Stimulated activated effector memory CD8-positive, alpha-beta T cell treated with anti-CD3 and anti-CD28 coated beads, Interleukin-12 subunit alpha, Interleukin-12 subunit beta, amount 100 ng/mL, for 72 hours (primary cell): ENCODE measurements around the gene CABYR.
A peak's percentile ranks its signal among the peaks of the same experiment; 100 is the strongest.

Source experiments
- ATAC-seq: fragments of 150-1000 bp; cut with Tn5 transposase; 2 replicates; pipeline ENCODE4 v1.10.0; 2021
- DNase-seq, 2 donors: peaks; one replicate each; pipeline ENCODE4 v3.0.0; 2021 to 2022; ENCODE audit warnings: low spot score in 2 of 2
- H3K27ac Mint-ChIP-seq: one replicate; pipeline ENCODE4 v1.8.0; 2022; ENCODE audit warnings: mild to moderate bottlenecking, mixed read lengths
- H3K36me3 Mint-ChIP-seq: one replicate; pipeline ENCODE4 v1.8.0; 2022; ENCODE audit warnings: mild to moderate bottlenecking, mixed read lengths
- H3K4me1 Mint-ChIP-seq: one replicate; pipeline ENCODE4 v1.8.0; 2022; ENCODE audit warnings: mixed read lengths
- H3K4me3 Mint-ChIP-seq: one replicate; pipeline ENCODE4 v1.8.0; 2022; ENCODE audit warnings: mild to moderate bottlenecking, mixed read lengths
- H3K9me3 Mint-ChIP-seq: one replicate; pipeline ENCODE4 v1.8.0; 2022; ENCODE audit warnings: mixed read lengths

The CABYR gene, protein sequence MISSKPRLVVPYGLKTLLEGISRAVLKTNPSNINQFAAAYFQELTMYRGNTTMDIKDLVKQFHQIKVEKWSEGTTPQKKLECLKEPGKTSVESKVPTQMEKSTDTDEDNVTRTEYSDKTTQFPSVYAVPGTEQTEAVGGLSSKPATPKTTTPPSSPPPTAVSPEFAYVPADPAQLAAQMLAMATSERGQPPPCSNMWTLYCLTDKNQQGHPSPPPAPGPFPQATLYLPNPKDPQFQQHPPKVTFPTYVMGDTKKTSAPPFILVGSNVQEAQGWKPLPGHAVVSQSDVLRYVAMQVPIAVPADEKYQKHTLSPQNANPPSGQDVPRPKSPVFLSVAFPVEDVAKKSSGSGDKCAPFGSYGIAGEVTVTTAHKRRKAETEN

DNA sequence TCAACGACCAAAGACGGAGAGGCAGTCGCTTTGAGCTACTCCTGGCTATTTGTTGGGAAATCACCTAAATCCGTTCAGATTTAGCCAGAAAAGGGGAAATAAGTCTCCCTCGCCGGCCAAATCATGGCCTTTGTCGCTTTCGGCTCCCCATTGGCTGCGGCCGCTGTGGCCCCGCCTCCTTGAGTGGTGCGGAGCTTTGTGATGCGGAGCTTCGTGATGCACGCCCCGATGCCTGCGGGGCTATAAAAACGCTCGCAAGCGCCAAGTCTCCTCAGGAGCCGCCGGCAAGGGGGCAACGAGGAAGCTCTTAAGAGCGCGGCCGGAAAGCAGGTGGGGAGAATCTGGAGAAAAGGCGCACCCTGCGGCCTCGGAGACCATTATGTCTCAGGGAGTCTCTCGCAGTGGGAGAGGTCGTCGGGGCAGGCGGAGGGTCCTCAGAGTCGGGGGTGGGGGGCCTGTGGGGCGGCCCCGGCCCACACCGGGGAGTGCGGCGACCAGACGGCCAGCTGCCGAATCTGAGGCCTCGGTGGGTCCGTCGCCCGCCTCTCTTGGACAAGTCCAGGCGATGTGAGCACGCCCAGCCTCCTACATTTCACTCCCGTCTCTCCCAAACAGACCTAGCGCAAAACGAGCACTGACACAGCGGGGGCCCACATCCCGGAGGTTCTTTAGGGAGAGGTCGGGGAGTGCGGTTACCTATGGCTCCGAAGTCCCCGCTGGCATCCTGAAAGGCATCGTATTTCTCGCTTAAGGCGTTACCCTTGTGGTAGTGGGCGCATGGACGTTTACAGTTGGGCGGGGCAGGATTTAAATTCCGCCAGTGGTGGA, at the start of gene CABYR:
TSS of gene CABYR (plus strand) at position 274 of the 828 bp plus-strand sequence. CDS start 4,053 bp downstream, outside the sequence.
- peak within 1 kb of the TSS; percentile 87 for H3K4me3 Mint-ChIP-seq

DNA sequence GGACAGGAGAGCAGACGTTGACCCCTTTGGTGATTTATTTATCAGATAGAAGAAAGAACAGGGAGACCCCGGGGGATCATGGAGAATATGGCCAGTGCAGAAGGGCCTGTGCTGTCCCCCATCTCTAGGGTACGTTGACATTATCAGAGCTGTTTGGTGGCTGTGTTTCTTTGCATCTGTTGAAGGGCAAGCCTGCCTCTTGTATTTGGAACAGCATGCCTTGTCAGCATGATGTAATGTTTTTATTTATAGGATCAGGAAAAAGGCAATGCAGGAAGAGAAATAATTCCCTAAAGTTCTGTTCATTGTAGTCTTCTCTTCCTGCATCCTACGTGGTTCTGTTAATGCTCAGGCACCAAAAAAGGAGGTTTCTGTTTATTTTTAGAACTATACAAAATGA, 49.8 kb upstream of the CABYR start:
- DNase-seq (no peak), ATAC-seq (no peak)
- Mint-ChIP-seq H3K27ac (peak overlapping the region; percentile 68), H3K4me1 (peaks cover 39% of the 10 kb centered on the region), H3K9me3 (no peaks in the 10 kb centered on the region), H3K36me3 (peaks cover 85% of the 10 kb centered on the region), H3K4me3 (no peak overlapping the region)

More for the DNA sequence above, at the start of gene CABYR:
- Mint-ChIP-seq H3K4me1 (peaks cover 28% of the 10 kb centered on the region), H3K9me3 (no peaks in the 10 kb centered on the region), H3K27ac (peak within 1 kb of the TSS; percentile 77), H3K36me3 (peaks cover 41% of the 10 kb centered on the region)
- ATAC-seq (peak; percentile 91), DNase-seq (peak; percentile 32 to 75)

GRCh38 chr18:24089515-24090337, 49.1 kb upstream of the CABYR start:
- no peak for ATAC-seq
- no peak for DNase-seq
- peak overlapping the region; percentile 68 for H3K27ac Mint-ChIP-seq
- no peak overlapping the region for H3K4me3 Mint-ChIP-seq
- H3K9me3 Mint-ChIP-seq, result no peaks in the 10 kb centered on the region
- peaks cover 46% of the 10 kb centered on the region for H3K4me1 Mint-ChIP-seq
- H3K36me3 Mint-ChIP-seq, result peaks cover 83% of the 10 kb centered on the region

DNA sequence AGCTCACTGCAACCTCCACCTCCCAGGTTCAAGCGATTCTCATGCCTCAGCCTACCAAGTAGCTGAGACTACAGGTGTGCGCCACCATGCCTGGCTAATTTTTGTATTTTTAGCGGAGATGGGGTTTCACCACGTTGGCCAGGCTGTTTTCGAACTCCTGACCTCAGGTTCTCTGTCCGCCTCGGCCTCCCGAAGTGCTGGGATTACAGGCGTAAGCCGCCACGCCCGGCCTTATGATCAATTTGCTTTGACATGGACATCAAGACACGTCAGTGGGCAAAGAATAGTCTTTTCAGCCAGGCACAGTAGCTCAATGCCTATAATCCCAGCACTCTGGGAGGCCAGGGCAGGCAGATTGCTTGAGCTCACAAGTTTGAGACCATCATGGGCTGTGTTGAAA, 48.0 kb upstream of the CABYR start:
- DNase-seq, result no peak
- peaks cover 45% of the 10 kb centered on the region for H3K4me1 Mint-ChIP-seq
- ATAC-seq, result no peak
- peaks cover 79% of the 10 kb centered on the region for H3K36me3 Mint-ChIP-seq
- no peak overlapping the region for H3K4me3 Mint-ChIP-seq
- H3K27ac Mint-ChIP-seq, result no peak overlapping the region
- H3K9me3 Mint-ChIP-seq, result no peaks in the 10 kb centered on the region

- peaks cover 54% of the 10 kb centered on the region for H3K36me3 Mint-ChIP-seq
These were observed 44.3 kb upstream of the CABYR start for GRCh38 chr18:24094561-24094960.

GRCh38 chr18:24095976-24096375, 42.9 kb upstream of the CABYR start:
- no peak for DNase-seq
- Mint-ChIP-seq H3K36me3 (peaks cover 56% of the 10 kb centered on the region), H3K4me1 (peaks cover 41% of the 10 kb centered on the region), H3K9me3 (no peaks in the 10 kb centered on the region), H3K4me3 (no peak overlapping the region), H3K27ac (peak overlapping the region; percentile 52)
- ATAC-seq, result no peak

More at GRCh38 chr18:24094561-24094960, 44.3 kb upstream of the CABYR start:
- Mint-ChIP-seq H3K9me3 (no peaks in the 10 kb centered on the region), H3K27ac (peak overlapping the region; percentile 23), H3K4me1 (peaks cover 32% of the 10 kb centered on the region), H3K4me3 (no peak overlapping the region)
- DNase-seq (no peak), ATAC-seq (no peak)

DNA sequence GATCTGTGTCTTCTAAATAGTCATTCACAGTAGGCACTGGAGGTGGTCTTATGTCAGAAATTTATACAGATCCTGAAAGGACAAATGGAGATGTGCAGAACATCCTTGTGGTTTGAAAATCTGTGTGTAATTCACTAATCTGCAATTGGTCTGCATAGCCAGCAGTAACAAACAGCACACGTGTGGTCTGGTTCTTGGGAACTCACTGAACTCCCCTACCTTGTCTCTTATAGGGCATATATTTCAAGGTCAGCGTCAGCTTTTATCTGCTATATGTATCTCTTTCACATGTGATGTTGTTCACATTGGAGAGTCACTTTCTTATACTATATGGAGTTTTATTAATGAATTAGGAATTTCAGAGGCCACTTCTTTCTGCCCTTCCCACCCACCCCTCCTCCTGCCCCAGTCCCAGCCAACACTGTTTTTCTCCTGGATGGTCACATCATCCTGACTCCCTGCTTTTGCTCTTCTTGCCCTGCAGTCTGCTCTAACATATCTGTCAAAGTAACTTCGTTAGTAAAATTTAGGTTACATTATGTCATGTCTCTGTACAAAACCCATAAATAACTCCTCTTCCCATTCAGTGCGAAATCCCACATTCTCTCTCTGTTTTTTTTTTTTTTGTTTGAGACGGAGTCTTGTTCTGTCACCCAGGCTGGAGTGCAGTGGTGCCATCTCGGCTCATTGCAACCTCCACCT, 35.4 kb upstream of the CABYR start:
- Mint-ChIP-seq H3K4me3 (no peak overlapping the region), H3K9me3 (no peaks in the 10 kb centered on the region), H3K27ac (peak overlapping the region; percentile 73), H3K36me3 (peaks cover 64% of the 10 kb centered on the region), H3K4me1 (peaks cover 55% of the 10 kb centered on the region)
- ATAC-seq (no peak), DNase-seq (no peak)

- DNase-seq (no peak), ATAC-seq (no peak)
- H3K4me1 Mint-ChIP-seq, result peaks cover 52% of the 10 kb centered on the region
- H3K36me3 Mint-ChIP-seq, result peaks cover 70% of the 10 kb centered on the region
- no peaks in the 10 kb centered on the region for H3K9me3 Mint-ChIP-seq
- no peak overlapping the region for H3K4me3 Mint-ChIP-seq
- peak overlapping the region; percentile 73 for H3K27ac Mint-ChIP-seq
These were observed 34.4 kb upstream of the CABYR start for GRCh38 chr18:24104486-24104885.

GRCh38 chr18:24108641-24109040, 30.2 kb upstream of the CABYR start:
- H3K27ac Mint-ChIP-seq, result peak overlapping the region; percentile 26
- H3K4me1 Mint-ChIP-seq, result peaks cover 49% of the 10 kb centered on the region
- H3K9me3 Mint-ChIP-seq, result no peaks in the 10 kb centered on the region
- ATAC-seq, result no peak
- peaks cover 44% of the 10 kb centered on the region for H3K36me3 Mint-ChIP-seq
- no peak overlapping the region for H3K4me3 Mint-ChIP-seq
- DNase-seq, result no peak

GRCh38 chr18:24111936-24112335, 26.9 kb upstream of the CABYR start:
- H3K27ac Mint-ChIP-seq, result peak overlapping the region; percentile 86
- DNase-seq, result no peak
- ATAC-seq, result no peak
- H3K9me3 Mint-ChIP-seq, result no peaks in the 10 kb centered on the region
- peaks cover 56% of the 10 kb centered on the region for H3K36me3 Mint-ChIP-seq
- no peak overlapping the region for H3K4me3 Mint-ChIP-seq
- peaks cover 53% of the 10 kb centered on the region for H3K4me1 Mint-ChIP-seq

DNA sequence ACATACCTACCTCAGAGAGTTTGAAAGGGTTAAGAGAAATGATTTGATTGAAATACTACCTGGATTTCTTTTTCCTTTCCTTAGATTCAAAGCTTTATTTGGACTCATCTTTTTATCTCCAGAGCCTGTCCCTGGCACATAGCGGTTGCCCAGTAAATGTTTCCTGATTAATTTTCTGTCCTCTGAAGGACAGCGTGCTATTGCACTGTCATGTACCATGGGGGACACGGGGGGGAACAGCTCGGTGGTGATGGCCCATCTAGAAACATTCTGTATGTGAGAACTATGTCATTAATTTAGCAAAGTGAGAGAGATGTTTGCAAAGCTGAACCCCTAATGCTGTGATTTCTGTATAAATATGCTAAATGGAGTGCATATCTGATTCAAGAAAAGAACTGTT, 26.4 kb upstream of the CABYR start:
- Mint-ChIP-seq H3K4me3 (no peak overlapping the region), H3K4me1 (peaks cover 48% of the 10 kb centered on the region), H3K9me3 (no peaks in the 10 kb centered on the region), H3K36me3 (peaks cover 57% of the 10 kb centered on the region), H3K27ac (peak overlapping the region; percentile 86)
- ATAC-seq (no peak), DNase-seq (no peak)

DNA sequence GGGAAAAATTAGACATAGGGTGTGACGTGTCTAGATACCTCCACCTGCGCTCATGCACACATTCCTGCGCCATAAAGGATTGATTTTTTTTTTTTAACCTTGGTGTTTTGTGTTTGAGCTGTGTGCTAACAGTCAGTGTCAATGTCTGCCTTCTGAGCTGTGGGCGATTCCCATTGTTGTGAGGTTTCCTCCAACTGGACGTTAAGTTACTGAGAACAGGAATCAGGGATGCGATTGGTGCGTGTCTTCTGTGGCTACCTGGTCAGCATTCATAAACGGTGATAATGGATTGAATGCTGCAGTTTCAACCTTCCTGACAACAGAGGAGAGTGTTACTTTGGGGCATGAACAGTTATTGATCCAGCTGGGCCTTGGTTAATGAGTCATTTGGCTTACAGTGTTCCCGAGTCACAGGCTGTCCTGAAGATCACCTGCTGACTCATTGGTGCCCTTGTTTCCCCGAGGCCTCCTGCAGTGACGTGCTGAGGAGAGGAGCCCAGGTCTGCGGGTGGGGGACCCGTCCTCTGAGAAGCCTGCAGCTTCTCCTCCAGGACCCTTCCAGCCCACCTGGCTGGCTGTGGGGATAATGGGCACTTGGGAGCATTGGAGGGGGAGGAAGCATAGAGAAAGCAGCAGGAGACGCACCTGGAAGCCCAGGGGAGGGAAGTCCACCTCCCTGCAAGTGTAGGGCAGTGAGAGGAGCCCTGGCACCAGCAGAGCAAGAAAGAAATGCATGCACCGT, 25.8 kb upstream of the CABYR start:
- Mint-ChIP-seq H3K27ac (peak overlapping the region; percentile 86), H3K36me3 (peaks cover 59% of the 10 kb centered on the region)
- no peak for DNase-seq

GRCh38 chr18:24114924-24115549, 23.8 kb upstream of the CABYR start:
- Mint-ChIP-seq H3K9me3 (no peaks in the 10 kb centered on the region), H3K4me1 (peaks cover 53% of the 10 kb centered on the region), H3K36me3 (peaks cover 71% of the 10 kb centered on the region), H3K4me3 (peak overlapping the region; percentile 32), H3K27ac (peak overlapping the region; percentile 86)
- peak; percentile 90 for ATAC-seq
- peak in 1 of 2 donors; percentile 62 for DNase-seq

More for the DNA sequence above, 25.8 kb upstream of the CABYR start:
- no peak overlapping the region for H3K4me3 Mint-ChIP-seq
- no peaks in the 10 kb centered on the region for H3K9me3 Mint-ChIP-seq
- H3K4me1 Mint-ChIP-seq, result peaks cover 45% of the 10 kb centered on the region
- ATAC-seq, result peak; percentile 82
